MCF 10A (cell line): ENCODE data around the gene IL1A. TPM values are rescaled to one million over a fixed set of nuclear protein-coding genes. Genes with fewer than 3 reads are reported as not detected.

ENCODE experiments used
- BruUV-seq: library from RNA; stranded (reverse); fragments of 400-500 nt; replicated peaks from 2 replicates; lab custom pipeline; 2021; lab: Mats Ljungman, UMichigan
- CTCF ChIA-PET: fragments of 300-600 bp; sonication (Branson Sonifier 250); formaldehyde crosslinking; extraction: SDS; loops from one replicate; lab custom pipeline; 2021; ENCODE audit warnings: antibody characterized with exemption, inconsistent platforms; lab: Yijun Ruan, JAX
- POLR2A ChIA-PET: fragments of 300-600, 350-650 bp; sonication (Branson Sonifier 250); formaldehyde crosslinking; extraction: SDS; loops from one replicate; lab custom pipeline; 2020; ENCODE audit warnings: antibody characterized with exemption, inconsistent platforms; lab: Yijun Ruan, JAX
- DNase-seq: peaks from one replicate; pipeline ENCODE4 v3.0.0-alpha.2; 2018; ENCODE audit not compliant: unreplicated experiment
- H3K27ac Mint-ChIP-seq: one replicate; pipeline ENCODE4 v1.8.0; 2022; ENCODE audit warnings: mild to moderate bottlenecking, low read depth, mixed read lengths; ENCODE audit not compliant: unreplicated experiment
- H3K27me3 Mint-ChIP-seq: one replicate; pipeline ENCODE4 v1.8.0; 2022; ENCODE audit warnings: mixed read lengths; ENCODE audit not compliant: insufficient read depth, unreplicated experiment
- H3K36me3 Mint-ChIP-seq: one replicate; pipeline ENCODE4 v1.8.0; 2022; ENCODE audit warnings: mild to moderate bottlenecking, moderate library complexity, mixed read lengths; ENCODE audit not compliant: insufficient read depth, unreplicated experiment
- H3K4me1 Mint-ChIP-seq: one replicate; pipeline ENCODE4 v1.8.0; 2022; ENCODE audit warnings: mixed read lengths; ENCODE audit not compliant: insufficient read depth, unreplicated experiment
- H3K4me3 Mint-ChIP-seq: one replicate; pipeline ENCODE4 v1.8.0; 2022; ENCODE audit warnings: mild to moderate bottlenecking, moderate library complexity, mixed read lengths; ENCODE audit not compliant: unreplicated experiment
- H3K9me3 Mint-ChIP-seq: one replicate; pipeline ENCODE4 v1.8.0; 2022; ENCODE audit warnings: mixed read lengths; ENCODE audit not compliant: unreplicated experiment
- CTCF ChIP-seq: fragments of 200-600 bp; IDR thresholded peaks from one replicate; pipeline ENCODE4 v1.8.0; 2022; ENCODE audit warnings: antibody characterized with exemption, mild to moderate bottlenecking; ENCODE audit not compliant: unreplicated experiment
- intact Hi-C: fragments of 100-400 bp; cut with micrococcal nuclease; formaldehyde crosslinking; loops from 2 replicates; pipeline ENCODE4 v1.14.1; 2022
- total RNA-seq: library from RNA; stranded (reverse); gene quantifications from 2 replicates; pipeline ENCODE4 v1.2.3, GENCODE V29; 2022

IL1A gene
- total RNA-seq, 1 experiment from 2014 or later: 170 TPM

- CTCF ChIA-PET: interaction anchor here (1.3 to 1.5 kb wide), 2 partner anchors 25 to 111 kb away, joined by 3 to 7 read pairs; no protein-coding TSS in a partner anchor
- TSS peak; percentile 2 for BruUV-seq
Observed at GRCh38 chr2:112774536-112775285, 9.6 kb downstream of the IL1A start.

GRCh38 chr2:112773556-112773955, 10.7 kb downstream of the IL1A start:
- DNase-seq: no peak
- intact Hi-C loops: no loop called here
- H3K27me3 Mint-ChIP-seq: no peaks in the 10 kb centered on the region
- peaks cover 25% of the 10 kb centered on the region for H3K4me1 Mint-ChIP-seq
- POLR2A ChIA-PET: interaction anchor here (1.0 to 5.7 kb wide), 7 partner anchors 8 to 426 kb away, joined by 3 to 37 read pairs (median 4); partner anchors contain the start of genes IL1A and IL1B
- CTCF ChIA-PET: interaction anchor here (0.6 to 2.3 kb wide), 5 partner anchors 13 to 168 kb away, joined by 3 to 9 read pairs (median 3); no protein-coding TSS in a partner anchor
- H3K4me3 Mint-ChIP-seq: no peak overlapping the region
- no peaks in the 10 kb centered on the region for H3K9me3 Mint-ChIP-seq
- H3K27ac Mint-ChIP-seq: no peak overlapping the region
- no peak for TF ChIP-seq CTCF
- H3K36me3 Mint-ChIP-seq: peaks cover 36% of the 10 kb centered on the region
- no TSS peak for BruUV-seq

More at GRCh38 chr2:112774536-112775285, 9.6 kb downstream of the IL1A start:
- DNase-seq: no peak
- Mint-ChIP-seq H3K36me3 (peaks cover 48% of the 10 kb centered on the region), H3K4me3 (no peak overlapping the region), H3K9me3 (no peaks in the 10 kb centered on the region), H3K27ac (no peak overlapping the region), H3K27me3 (no peaks in the 10 kb centered on the region), H3K4me1 (peaks cover 35% of the 10 kb centered on the region)
- no peak for TF ChIP-seq CTCF
- POLR2A ChIA-PET: interaction anchor here (1.2 to 5.7 kb wide), 2 partner anchors 9 to 10 kb away, joined by 3 to 37 read pairs; partner anchors contain the start of gene IL1A
- intact Hi-C loops: no loop called here

- no peak for DNase-seq
- CTCF ChIA-PET: interaction anchor here (0.7 to 2.3 kb wide), 5 partner anchors 14 to 169 kb away, joined by 3 to 9 read pairs (median 3); no protein-coding TSS in a partner anchor
- peaks cover 20% of the 10 kb centered on the region for H3K4me1 Mint-ChIP-seq
- TF ChIP-seq CTCF: no peak
- no peak overlapping the region for H3K4me3 Mint-ChIP-seq
- BruUV-seq: no TSS peak
- intact Hi-C loops: no loop called here
- H3K9me3 Mint-ChIP-seq: no peaks in the 10 kb centered on the region
- peaks cover 31% of the 10 kb centered on the region for H3K36me3 Mint-ChIP-seq
- POLR2A ChIA-PET: interaction anchor here (1.0 to 5.7 kb wide), 10 partner anchors 8 to 426 kb away, joined by 3 to 37 read pairs (median 4); partner anchors contain the start of genes IL1A and IL1B
- no peak overlapping the region for H3K27ac Mint-ChIP-seq
- no peaks in the 10 kb centered on the region for H3K27me3 Mint-ChIP-seq
Observed at GRCh38 chr2:112772911-112773475, 11.3 kb downstream of the IL1A start.

- no peak for DNase-seq
- ChIA-PET POLR2A (interaction anchor here (1.1 to 5.7 kb wide), 8 partner anchors 9 to 113 kb away, joined by 3 to 37 read pairs (median 4); partner anchors contain the start of genes IL1A and IL1B), CTCF (interaction anchor here (0.7 to 2.3 kb wide), 2 partner anchors 31 to 170 kb away, joined by 3 to 9 read pairs; no protein-coding TSS in a partner anchor)
- Mint-ChIP-seq H3K4me3 (no peak overlapping the region), H3K36me3 (peaks cover 24% of the 10 kb centered on the region), H3K27ac (no peak overlapping the region), H3K9me3 (no peaks in the 10 kb centered on the region), H3K27me3 (no peaks in the 10 kb centered on the region), H3K4me1 (peaks cover 13% of the 10 kb centered on the region)
- no TSS peak for BruUV-seq
- no peak for TF ChIP-seq CTCF
- intact Hi-C loops: no loop called here
Observed at GRCh38 chr2:112772322-112772721, 12.0 kb downstream of the IL1A start.
